Heart right ventricle (tissue), 16 donors: ENCODE data around the gene RAD51B. TPM values are rescaled to one million over a fixed set of nuclear protein-coding genes. Genes with fewer than 3 reads are reported as not detected.

ENCODE experiments used
- ATAC-seq, 8 donors: fragments of 200-7000 bp; cut with Tn5 transposase; one replicate each; pipeline ENCODE4 v1.9.1; 2020; ENCODE audit warnings: mild to moderate bottlenecking in 8 of 8, moderate library complexity in 8 of 8, moderate number of reproducible peaks in 1 of 8
- DNase-seq, 2 donors: peaks; one replicate each; pipeline ENCODE4 v3.0.0-alpha.2; 2020
- H3K27ac ChIP-seq, 10 donors: fragments of 200-600 bp; sonication (generic) in 2 of 10; one replicate each; pipeline versions ENCODE4 v1.5.0 to v1.8.0; 2020 to 2022; ENCODE audit warnings: mild to moderate bottlenecking in 3 of 10
- H3K27me3 ChIP-seq, 7 donors: fragments of 200-600 bp; one replicate each; pipeline ENCODE4 v1.8.0; 2021 to 2022; ENCODE audit warnings: mild to moderate bottlenecking in 2 of 7
- H3K36me3 ChIP-seq, 9 donors: fragments of 200-600 bp; sonication (generic) in 1 of 9; one replicate each; pipeline versions ENCODE4 v1.5.0 to v1.8.0; 2020 to 2022; ENCODE audit warnings: mild to moderate bottlenecking in 2 of 9
- H3K4me1 ChIP-seq, 9 donors: fragments of 200-600 bp; sonication (generic) in 1 of 9; one replicate each; pipeline versions ENCODE4 v1.5.0 to v1.8.0; 2020 to 2022; ENCODE audit warnings: mild to moderate bottlenecking in 4 of 9
- H3K4me3 ChIP-seq, 10 donors: fragments of 200-600 bp; sonication (generic) in 2 of 10; one replicate each; pipeline versions ENCODE4 v1.5.0 to v1.8.0; 2020 to 2022; ENCODE audit warnings: mild to moderate bottlenecking in 7 of 10, moderate library complexity in 2 of 10
- H3K9me3 ChIP-seq, 11 donors: fragments of 200-600 bp in 10 of 11; sonication (generic) in 2 of 11; one replicate each; pipeline versions ENCODE4 v1.5.0 to v1.8.0; 2013 to 2022; ENCODE audit warnings: mild to moderate bottlenecking in 2 of 11, control low read depth in 1 of 11, moderate library complexity in 1 of 11
- WGBS, 2 donors: extraction: QIAGEN DNeasy Blood & Tissue Kit; methylation state at CpG; one replicate each; pipeline ENCODE4 v1.1.7; 2013; ENCODE audit warnings: inconsistent platforms in 1 of 2; 5-methylcytosine and 5-hydroxymethylcytosine counted together
- intact Hi-C, 10 donors: fragments of 100-400 bp; cut with DNase I; formaldehyde crosslinking; loops; one replicate each; pipeline versions ENCODE4 v1.11.1 to v1.14.2; 2022
- polyA plus RNA-seq, 2 donors: library from polyadenylated mRNA; stranded (reverse); fragments of 200-250 nt; gene quantifications; one replicate each; pipeline ENCODE4 v1.2.3, GENCODE V29; 2013
- total RNA-seq, 10 donors: library from RNA; stranded (reverse); fragmentation: NEBNext Ultra II Directional in 3 of 10; extraction: Animal tissue kit (Norgen Biotek cat#: 25700) in 3 of 10; gene quantifications; one replicate each; pipeline versions ENCODE4 v1.2.1 to v1.2.4, GENCODE V29; 2021 to 2023
- TF ChIP-seq, protein P1 (sequence below), 9 donors: fragments of 200-600 bp; sonication (generic) in 2 of 9; IDR thresholded peaks; one replicate each; pipeline versions ENCODE4 v1.5.0 to v1.8.0; 2021 to 2022; ENCODE audit warnings: antibody characterized with exemption in 9 of 9, mild to moderate bottlenecking in 5 of 9, moderate library complexity in 1 of 9
- donor health status: Arrhythmogenic right ventricular cardiomyopathy.
- donor health status: ischemic (EF 13 %, LVEDD 7.1; RV severe dilation, severe dysfunction).
- donor health status: healthy with polysubstance abuse.
- donor health status: DM: no; HTN: yes; CAD: no.
- donor health status: DM: no; HTN: no; CAD: no.
- donor health status: ischemic (EF 25% LVEDD 6.9; RV normal size, moderate dysfunction).
- donor health status: ischemic (EF 25% LVEDD 5.7; RV mildly dilated, moderate dysfunction).
- donor health status: healthy.
- donor health status: DM: yes; HTN: yes; CAD: no.
- donor health status: Ischemic cardiomyopathy.
- donor health status: ischemic (EF 35%, LVEDD 5.7; RV mildly dilated, moderate dysfunction).
- donor health status: nonischemic (EF 11% LVEDD 7.7; RV severe dilation, severe dysfunction).
- donor health status: DM: yes; HTN: yes; CAD: no.
- donor health status: PGD.
- donor health status: ischemic (EF 29% LVEDD 5.4; RV normal size, mild dysfunction).
- donor health status: nonischemic (EF 23%, LVEDD 6.1; RV moderate dilation, normal function).

Gene RAD51B
- total and polyA plus RNA-seq, 12 donors: 0.88 to 8.6 (median 3.5) TPM

GRCh38 chr14:68547305-68548193 lies 728.0 kb downstream of the RAD51B start:
- H3K4me3 ChIP-seq: no peak overlapping the region
- TF ChIP-seq, protein P1, sequence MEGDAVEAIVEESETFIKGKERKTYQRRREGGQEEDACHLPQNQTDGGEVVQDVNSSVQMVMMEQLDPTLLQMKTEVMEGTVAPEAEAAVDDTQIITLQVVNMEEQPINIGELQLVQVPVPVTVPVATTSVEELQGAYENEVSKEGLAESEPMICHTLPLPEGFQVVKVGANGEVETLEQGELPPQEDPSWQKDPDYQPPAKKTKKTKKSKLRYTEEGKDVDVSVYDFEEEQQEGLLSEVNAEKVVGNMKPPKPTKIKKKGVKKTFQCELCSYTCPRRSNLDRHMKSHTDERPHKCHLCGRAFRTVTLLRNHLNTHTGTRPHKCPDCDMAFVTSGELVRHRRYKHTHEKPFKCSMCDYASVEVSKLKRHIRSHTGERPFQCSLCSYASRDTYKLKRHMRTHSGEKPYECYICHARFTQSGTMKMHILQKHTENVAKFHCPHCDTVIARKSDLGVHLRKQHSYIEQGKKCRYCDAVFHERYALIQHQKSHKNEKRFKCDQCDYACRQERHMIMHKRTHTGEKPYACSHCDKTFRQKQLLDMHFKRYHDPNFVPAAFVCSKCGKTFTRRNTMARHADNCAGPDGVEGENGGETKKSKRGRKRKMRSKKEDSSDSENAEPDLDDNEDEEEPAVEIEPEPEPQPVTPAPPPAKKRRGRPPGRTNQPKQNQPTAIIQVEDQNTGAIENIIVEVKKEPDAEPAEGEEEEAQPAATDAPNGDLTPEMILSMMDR (IDR thresholded peaks at IDR 0.05): no peak
- peak; percentile 21 to 90 (median 78) for ATAC-seq
- H3K9me3 ChIP-seq: no peaks in the 10 kb centered on the region
- peak in 1 of 2 donors; percentile 62 for DNase-seq
- 57 to 61% methylated on average over 12 of the region's 12 CpGs for WGBS, 2 donors
- H3K4me1 ChIP-seq: peaks cover 28 to 77% (median 63%) of the 10 kb centered on the region in 9 donors
- H3K36me3 ChIP-seq: no peaks in the 10 kb centered on the region
- peak overlapping the region; percentile 91 to 97 (median 94) for H3K27ac ChIP-seq
- intact Hi-C loops: loop anchor here in 6 of 10 donors (1.0 to 10.0 kb wide), 9 partner anchors 75 to 300 kb away; partner anchors contain the start of gene ZFP36L1 (in 5 of the 6)
- H3K27me3 ChIP-seq: no peaks in the 10 kb centered on the region

DNA sequence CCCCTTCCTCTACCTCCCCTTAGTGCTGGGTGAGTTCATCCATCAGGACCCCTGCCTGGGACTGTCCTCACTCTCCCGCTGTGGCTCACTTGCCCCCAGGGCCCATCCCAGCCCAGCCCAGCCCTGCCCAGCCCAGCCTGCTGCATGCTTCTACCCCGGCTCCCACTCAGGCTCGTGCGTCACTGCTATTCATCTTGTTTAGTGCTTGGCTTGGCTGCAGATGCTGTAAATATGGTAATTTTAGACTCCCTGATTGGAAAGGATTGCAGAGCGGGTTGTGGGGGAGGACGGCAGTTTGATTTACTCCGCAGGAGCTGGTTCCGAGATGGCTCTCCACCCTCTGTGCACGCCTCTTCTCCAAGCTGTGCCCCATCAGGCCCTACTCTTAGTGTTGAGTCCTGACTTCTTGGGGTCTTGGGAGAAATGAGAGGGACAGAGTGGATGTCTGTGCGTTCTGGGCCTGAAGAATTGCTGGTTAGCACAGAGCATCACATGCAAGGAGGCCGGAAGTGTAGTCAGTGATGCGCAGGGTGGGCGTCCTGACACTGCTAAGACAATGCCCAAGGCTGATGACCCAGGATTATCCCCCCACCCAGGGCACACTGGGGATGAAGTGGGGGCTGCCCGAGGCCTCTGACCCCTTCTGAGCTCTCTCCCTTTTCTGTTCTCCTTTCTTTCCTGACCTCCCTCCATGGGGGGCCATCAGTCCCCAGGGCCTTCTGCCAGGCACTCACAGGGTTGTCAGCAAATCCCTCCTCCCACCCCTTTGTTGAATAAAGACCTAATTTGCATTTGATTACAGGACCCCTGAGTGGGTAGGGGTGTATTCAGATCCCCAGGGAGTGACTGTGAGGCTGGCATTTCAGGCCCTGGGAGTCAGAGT lies 728.9 kb downstream of the RAD51B start:
- TF ChIP-seq, protein P1 (IDR thresholded peaks at IDR 0.05): no peak
- H3K36me3 ChIP-seq: no peaks in the 10 kb centered on the region
- no peak overlapping the region for H3K4me3 ChIP-seq
- WGBS, 2 donors: 27 to 32% methylated on average over 14 of the region's 14 CpGs
- no peaks in the 10 kb centered on the region for H3K27me3 ChIP-seq
- peak overlapping the region; percentile 91 to 97 (median 94) for H3K27ac ChIP-seq
- peaks cover 28 to 85% (median 69%) of the 10 kb centered on the region in 9 donors for H3K4me1 ChIP-seq
- no peaks in the 10 kb centered on the region for H3K9me3 ChIP-seq
- ATAC-seq (peak; percentile 87 to 95 (median 93)), DNase-seq (peak; percentile 87 to 94)
- intact Hi-C loops: loop anchor here in 6 of 10 donors (1.0 to 10.0 kb wide), 7 partner anchors 74 to 301 kb away; partner anchors contain the start of gene ZFP36L1 (in 5 of the 6)

- DNase-seq (no peak), ATAC-seq (no peak)
- TF ChIP-seq, protein P1 (IDR thresholded peaks at IDR 0.05): no peak
- H3K4me3 ChIP-seq: no peak overlapping the region
- H3K27me3 ChIP-seq: no peaks in the 10 kb centered on the region
- WGBS, 2 donors: 89% methylated on average over 4 of the region's 4 CpGs
- peak overlapping the region in 9 of 10 donors; percentile 4 to 75 (median 64) for H3K27ac ChIP-seq
- no peaks in the 10 kb centered on the region for H3K36me3 ChIP-seq
- no peaks in the 10 kb centered on the region for H3K9me3 ChIP-seq
- intact Hi-C loops: no loop called here
- H3K4me1 ChIP-seq: peaks cover 36 to 85% (median 70%) of the 10 kb centered on the region in 9 donors
These were observed 730.7 kb downstream of the RAD51B start for GRCh38 chr14:68550338-68550715.
